Measurements from ENCODE around the gene SCFD2. TPM values are rescaled to one million over a fixed set of nuclear protein-coding genes. Genes with fewer than 3 reads are reported as not detected.

The SCFD2 gene
- total and polyA plus RNA-seq, 2 experiments from 2014 or later = 30.7 to 33.2 TPM

DNA sequence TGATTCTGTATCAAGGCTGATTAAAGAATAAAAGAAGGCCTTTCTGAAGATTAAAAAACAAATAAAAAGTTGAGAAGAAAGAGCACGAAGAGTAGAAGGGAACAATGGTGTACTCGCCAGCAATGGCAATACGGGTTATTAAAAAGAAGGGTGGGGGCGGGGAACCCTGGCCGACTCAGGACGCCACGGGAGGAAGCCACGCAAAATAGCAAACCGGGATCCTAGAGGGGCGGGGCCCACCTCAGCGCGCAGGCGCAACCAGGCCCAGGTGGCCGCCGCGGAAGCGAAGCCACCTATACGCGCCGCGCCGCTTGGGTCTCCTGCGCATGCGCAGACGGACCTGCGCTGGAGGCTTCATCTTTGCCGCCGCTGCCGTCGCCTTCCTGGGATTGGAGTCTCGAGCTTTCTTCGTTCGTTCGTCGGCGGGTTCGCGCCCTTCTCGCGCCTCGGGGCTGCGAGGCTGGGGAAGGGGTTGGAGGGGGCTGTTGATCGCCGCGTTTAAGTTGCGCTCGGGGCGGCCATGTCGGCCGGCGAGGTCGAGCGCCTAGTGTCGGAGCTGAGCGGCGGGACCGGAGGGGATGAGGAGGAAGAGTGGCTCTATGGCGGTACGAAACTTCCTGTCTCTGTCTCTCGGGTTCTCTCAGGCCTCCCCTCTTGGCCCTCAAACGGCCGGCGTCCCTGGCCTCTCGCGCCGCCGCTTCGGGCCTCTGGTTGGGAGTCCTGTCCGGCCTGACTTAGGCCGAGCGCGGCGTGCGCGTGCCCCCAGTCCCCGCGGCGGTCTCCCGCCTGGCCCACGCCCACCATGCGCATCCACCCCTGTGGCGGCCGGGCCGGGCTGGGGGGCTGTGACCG, 11.7 kb upstream of the SCFD2 start, which contains the start of gene FIP1L1:
TSS of gene FIP1L1 (plus strand) at position 323 of the 852 bp plus-strand sequence. CDS start at position 521, 198 bp downstream.
- H3K27me3 ChIP-seq (replicated peaks; ENCODE audit: insufficient read depth) = no peaks in the 10 kb centered on the region
- H4K20me1 ChIP-seq (ENCODE audit: insufficient read depth) = no peaks in the 10 kb centered on the region
- no peaks in the 10 kb centered on the region for H3K9me2 ChIP-seq (ENCODE audit: insufficient read depth)
- H3K9me3 ChIP-seq (ENCODE audit: low read depth) = no peaks in the 10 kb centered on the region
- H3K79me2 ChIP-seq (ENCODE audit: insufficient read depth) = peaks cover 51% of the 10 kb centered on the region
- peak within 1 kb of the TSS; percentile 90 for H3K9ac ChIP-seq
- peak within 1 kb of the TSS; percentile 93 for H3K4me3 ChIP-seq
- H3K27ac ChIP-seq = peak within 1 kb of the TSS; percentile 69
- in situ Hi-C loops (cut with MboI) = no loop called here
- DNase-seq = peak; percentile 94
- peaks cover 29% of the 10 kb centered on the region for H3K4me1 ChIP-seq (ENCODE audit: insufficient read depth)
- peak within 1 kb of the TSS; percentile 91 for H3K4me2 ChIP-seq (ENCODE audit: unreplicated experiment)
- peak within 1 kb of the TSS; percentile 90 for H2AFZ ChIP-seq
- TF ChIP-seq EZH2 (IDR thresholded peaks at IDR 0.05; ENCODE audit: insufficient read depth, poor library complexity, severe bottlenecking) (no peak), EZH2phosphoT487 (IDR thresholded peaks at IDR 0.05; ENCODE audit: insufficient read depth, low read depth) (no peak)
- peaks cover 3% of the 10 kb centered on the region; the same call in 1 of the 2 replicates for H3F3A ChIP-seq (ENCODE audit: insufficient read depth)
- 1% methylated on average over 66 to 76 of the region's 85 CpGs for WGBS, 2 experiments (ENCODE audit: low coverage in 1 of 2, low lambda C conversion rate in 2 of 2, missing lambda C conversion rate in 2 of 2)
- H3K36me3 ChIP-seq (ENCODE audit: low read depth) = peaks cover 20% of the 10 kb centered on the region; the same call in 1 of the 2 replicates

DNA sequence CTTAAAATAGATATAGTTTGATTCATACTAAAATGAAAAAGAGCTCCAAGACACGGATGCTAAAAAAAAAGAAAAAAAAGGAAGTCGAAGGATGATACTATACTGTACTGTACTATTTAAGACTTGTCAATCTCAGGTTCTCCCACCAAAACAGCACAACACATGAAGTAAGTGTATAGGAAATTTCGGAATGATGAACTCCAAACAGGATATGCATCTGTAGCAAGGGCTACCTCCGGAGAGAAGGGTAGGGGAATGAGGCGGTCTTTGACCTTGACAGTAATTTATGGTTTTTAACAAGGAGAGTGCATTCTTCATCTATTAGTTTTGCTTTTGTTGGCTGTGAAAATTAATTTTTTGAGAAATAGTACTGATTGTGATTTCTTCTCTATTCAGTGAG, 11.0 kb upstream of the SCFD2 start:
- H3K9me3 ChIP-seq (ENCODE audit: low read depth) = no peaks in the 10 kb centered on the region
- no peak for TF ChIP-seq EZH2phosphoT487 (IDR thresholded peaks at IDR 0.05; ENCODE audit: insufficient read depth, low read depth)
- no peak for TF ChIP-seq EZH2 (IDR thresholded peaks at IDR 0.05; ENCODE audit: insufficient read depth, poor library complexity, severe bottlenecking)
- H3K4me3 ChIP-seq = peak overlapping the region; percentile 93
- WGBS, 2 experiments (ENCODE audit: low coverage in 1 of 2, low lambda C conversion rate in 2 of 2, missing lambda C conversion rate in 2 of 2) = 41 to 57% methylated on average over 5 of the region's 5 CpGs
- peak overlapping the region; percentile 27; the same call in 1 of the 2 replicates for H3K27ac ChIP-seq
- 0 out of 2 replicates have a peak, but pooled peaks cover 14% of the 10 kb centered on the region for H3K36me3 ChIP-seq (ENCODE audit: low read depth)
- peaks cover 29% of the 10 kb centered on the region for H3K4me1 ChIP-seq (ENCODE audit: insufficient read depth)
- peaks cover 3% of the 10 kb centered on the region; the same call in 1 of the 2 replicates for H3F3A ChIP-seq (ENCODE audit: insufficient read depth)
- peak overlapping the region; percentile 91 for H3K4me2 ChIP-seq (ENCODE audit: unreplicated experiment)
- no peaks in the 10 kb centered on the region for H4K20me1 ChIP-seq (ENCODE audit: insufficient read depth)
- peaks cover 44% of the 10 kb centered on the region for H3K79me2 ChIP-seq (ENCODE audit: insufficient read depth)
- in situ Hi-C loops (cut with MboI) = no loop called here
- H3K27me3 ChIP-seq (replicated peaks; ENCODE audit: insufficient read depth) = no peaks in the 10 kb centered on the region
- no peaks in the 10 kb centered on the region for H3K9me2 ChIP-seq (ENCODE audit: insufficient read depth)
- peak overlapping the region; percentile 90 for H3K9ac ChIP-seq
- peak; percentile 14 for DNase-seq
- peak overlapping the region; percentile 90 for H2AFZ ChIP-seq

DNA sequence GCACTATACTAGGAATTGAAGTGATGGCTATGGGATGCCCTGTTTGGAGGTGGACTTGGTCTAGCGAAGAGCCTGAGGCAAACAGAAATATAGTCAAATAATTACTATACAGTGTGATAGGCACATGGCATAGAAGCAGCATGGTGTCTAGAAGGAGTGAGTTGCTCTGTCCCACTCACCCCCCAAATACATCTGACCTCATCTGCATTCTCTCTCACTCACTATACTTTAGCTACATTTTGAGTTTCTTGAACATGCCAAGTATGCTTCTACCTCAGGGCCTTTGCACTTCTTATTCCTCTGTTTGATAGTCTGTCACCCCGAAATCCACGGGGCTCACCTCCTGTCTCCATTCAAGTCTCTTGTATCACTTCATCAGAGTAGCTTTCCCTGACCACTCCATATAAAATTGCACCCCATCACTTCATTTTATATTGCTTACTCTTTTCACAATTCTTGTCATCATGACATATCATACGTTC, 9.0 kb upstream of the SCFD2 start:
- H3F3A ChIP-seq (ENCODE audit: insufficient read depth) = peaks cover 3% of the 10 kb centered on the region; the same call in 1 of the 2 replicates
- H3K4me3 ChIP-seq = no peak overlapping the region
- H3K36me3 ChIP-seq (ENCODE audit: low read depth) = 0 out of 2 replicates have a peak, but pooled peaks cover 3% of the 10 kb centered on the region
- no peak overlapping the region for H2AFZ ChIP-seq
- no peak overlapping the region for H3K4me2 ChIP-seq (ENCODE audit: unreplicated experiment)
- no peaks in the 10 kb centered on the region for H3K9me3 ChIP-seq (ENCODE audit: low read depth)
- peaks cover 24% of the 10 kb centered on the region for H3K79me2 ChIP-seq (ENCODE audit: insufficient read depth)
- H3K27me3 ChIP-seq (replicated peaks; ENCODE audit: insufficient read depth) = no peaks in the 10 kb centered on the region
- no peak for TF ChIP-seq EZH2 (IDR thresholded peaks at IDR 0.05; ENCODE audit: insufficient read depth, poor library complexity, severe bottlenecking)
- TF ChIP-seq EZH2phosphoT487 (IDR thresholded peaks at IDR 0.05; ENCODE audit: insufficient read depth, low read depth) = no peak
- no peak for DNase-seq
- in situ Hi-C loops (cut with MboI) = loop anchor here (25.0 kb wide), 1 partner anchor 363 kb away; no protein-coding TSS in a partner anchor
- H4K20me1 ChIP-seq (ENCODE audit: insufficient read depth) = no peaks in the 10 kb centered on the region
- no peaks in the 10 kb centered on the region for H3K9me2 ChIP-seq (ENCODE audit: insufficient read depth)
- H3K9ac ChIP-seq = no peak overlapping the region
- H3K27ac ChIP-seq = no peak overlapping the region
- H3K4me1 ChIP-seq (ENCODE audit: insufficient read depth) = peaks cover 14% of the 10 kb centered on the region
- 61 to 72% methylated on average over 4 of the region's 4 CpGs for WGBS, 2 experiments (ENCODE audit: low coverage in 1 of 2, low lambda C conversion rate in 2 of 2, missing lambda C conversion rate in 2 of 2)

DNA sequence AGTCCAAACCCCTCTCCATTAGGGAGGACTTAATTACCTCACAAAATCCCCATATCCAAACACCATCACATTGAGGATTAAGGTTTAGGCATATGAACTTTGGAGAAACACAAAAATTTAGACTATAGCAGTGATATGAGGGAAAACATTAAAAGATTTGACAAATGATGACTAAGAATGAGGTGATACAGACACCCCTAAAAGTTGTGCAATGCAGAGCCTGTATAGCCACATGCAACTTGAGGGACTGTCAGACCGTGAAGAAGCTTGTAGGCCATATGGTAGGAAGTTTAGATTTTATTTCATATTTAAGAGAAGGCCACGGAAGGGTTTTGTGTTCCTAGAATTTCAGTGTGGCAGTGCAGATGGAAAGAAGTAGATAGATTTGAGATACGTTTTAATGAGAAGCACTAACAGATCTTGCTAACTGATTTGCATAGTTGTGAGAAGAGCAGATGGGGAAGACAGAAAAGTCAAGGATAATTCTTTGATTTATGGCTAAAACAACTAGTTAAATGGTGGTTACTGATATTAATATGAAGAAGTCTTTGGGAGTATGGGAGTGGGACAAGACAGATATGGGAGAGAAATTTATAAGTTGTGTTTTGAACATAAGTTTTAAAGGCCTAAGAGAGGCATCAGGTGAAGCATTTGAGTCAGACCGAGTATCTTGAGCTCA, 6.1 kb upstream of the SCFD2 start:
- Histone ChIP-seq H3F3A (ENCODE audit: insufficient read depth) (no peaks in the 10 kb centered on the region), H4K20me1 (ENCODE audit: insufficient read depth) (no peaks in the 10 kb centered on the region), H3K36me3 (ENCODE audit: low read depth) (no peaks in the 10 kb centered on the region), H3K9ac (no peak overlapping the region), H3K9me2 (ENCODE audit: insufficient read depth) (no peaks in the 10 kb centered on the region), H3K27ac (no peak overlapping the region), H3K79me2 (ENCODE audit: insufficient read depth) (no peaks in the 10 kb centered on the region), H3K4me1 (ENCODE audit: insufficient read depth) (0 out of 2 replicates have a peak, but pooled peaks cover 3% of the 10 kb centered on the region), H3K4me3 (no peak overlapping the region), H3K4me2 (ENCODE audit: unreplicated experiment) (no peak overlapping the region), H3K27me3 (replicated peaks; ENCODE audit: insufficient read depth) (no peaks in the 10 kb centered on the region), H3K9me3 (ENCODE audit: low read depth) (no peaks in the 10 kb centered on the region), H2AFZ (no peak overlapping the region)
- 79% methylated on average over 4 of the region's 4 CpGs for WGBS, 2 experiments (ENCODE audit: low coverage in 1 of 2, low lambda C conversion rate in 2 of 2, missing lambda C conversion rate in 2 of 2)
- DNase-seq = no peak
- TF ChIP-seq EZH2phosphoT487 (IDR thresholded peaks at IDR 0.05; ENCODE audit: insufficient read depth, low read depth) (no peak), EZH2 (IDR thresholded peaks at IDR 0.05; ENCODE audit: insufficient read depth, poor library complexity, severe bottlenecking) (no peak)
- in situ Hi-C loops (cut with MboI) = loop anchor here (25.0 kb wide), 1 partner anchor 360 kb away; no protein-coding TSS in a partner anchor
